NOMO-1 treated with DMSO at 0.1 percent for 48 hours (cell line): ENCODE data around the gene GRK5.

ENCODE experiments used
- DNase-seq: peaks from one replicate; lab custom pipeline; 2025; ENCODE audit not compliant: unreplicated experiment; lab: John Stamatoyannopoulos, UW

GRK5 gene

DNA sequence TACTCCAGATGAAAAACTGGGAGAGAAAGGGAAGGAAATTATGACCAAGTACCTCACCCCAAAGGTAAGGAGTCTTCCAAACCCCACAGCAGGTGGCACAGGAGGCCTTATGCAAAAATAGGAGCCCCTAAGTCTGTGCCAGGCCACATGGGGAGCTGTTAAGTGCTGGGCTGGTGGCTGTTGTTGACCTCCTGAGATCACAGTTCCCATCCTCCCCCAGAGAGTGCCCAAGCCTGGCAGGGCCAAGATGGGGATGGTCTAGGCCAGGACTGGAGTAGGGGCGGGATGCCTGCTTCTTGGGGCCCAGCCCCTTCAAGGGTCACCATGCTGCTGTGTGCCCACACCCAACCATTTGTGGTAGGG lies 189.3 kb downstream of the GRK5 start:
- DNase-seq = no peak

DNA sequence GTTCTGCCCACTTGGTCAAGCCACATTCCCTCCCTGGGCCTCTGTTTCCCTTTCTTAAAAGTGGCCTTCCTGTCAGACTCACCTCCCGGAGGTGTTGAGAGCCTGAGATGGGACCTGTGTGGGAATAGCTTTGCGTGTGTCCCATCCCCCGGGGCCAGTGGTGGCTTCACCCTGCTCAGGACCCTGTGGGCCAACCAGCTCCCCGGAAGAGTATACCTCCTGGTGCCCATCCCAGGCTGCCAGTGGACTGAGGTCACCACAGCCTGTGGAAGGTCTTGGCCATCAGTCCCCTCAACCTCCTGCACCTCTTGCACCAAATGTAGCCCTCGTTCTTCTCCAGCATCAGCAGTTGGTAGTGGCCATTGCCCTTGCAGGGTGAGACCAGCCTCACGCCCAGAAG lies 190.0 kb downstream of the GRK5 start:
- no peak for DNase-seq

GRCh38 chr10:119398996-119399395 lies 191.6 kb downstream of the GRK5 start:
- no peak for DNase-seq

GRCh38 chr10:119399466-119399865 lies 192.1 kb downstream of the GRK5 start:
- no peak for DNase-seq

DNA sequence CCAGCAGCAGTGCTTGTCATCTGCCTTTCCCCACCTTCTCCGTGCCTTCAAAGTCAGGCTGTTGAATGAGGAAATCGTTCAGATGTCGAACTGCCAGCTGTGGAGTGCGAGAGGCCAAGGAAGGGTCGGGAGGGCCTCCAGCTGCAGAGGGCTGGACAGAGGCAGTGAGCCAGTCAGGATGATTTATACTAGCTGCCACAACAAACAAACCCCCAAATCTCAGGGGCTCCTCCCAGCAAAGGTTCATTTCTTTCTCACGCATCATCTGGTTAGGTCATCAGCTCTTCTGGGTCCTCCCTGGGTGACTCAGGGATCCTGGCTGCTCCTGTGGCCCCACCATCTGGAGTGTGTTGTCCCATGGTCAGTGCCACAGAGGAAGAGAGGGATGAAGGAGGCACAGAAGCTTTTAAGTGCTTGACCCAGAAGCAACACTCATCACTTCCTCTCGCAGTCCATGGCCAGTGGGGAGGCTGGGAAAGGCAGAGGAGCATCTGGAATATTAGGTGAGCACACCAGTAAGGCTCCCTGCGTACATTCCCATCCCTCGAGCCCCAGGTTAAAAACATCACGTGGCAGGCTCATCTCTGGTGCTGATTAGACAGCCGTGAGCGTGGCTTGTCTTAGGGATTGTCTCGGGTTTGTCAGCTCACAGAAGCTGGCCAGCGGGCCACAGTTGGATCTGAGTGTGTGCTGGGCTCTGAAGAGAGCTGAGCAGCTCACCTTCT lies 194.5 kb downstream of the GRK5 start:
- peak; percentile 44 for DNase-seq

GRCh38 chr10:119403921-119404320 lies 196.6 kb downstream of the GRK5 start:
- peak; percentile 18 for DNase-seq

DNA sequence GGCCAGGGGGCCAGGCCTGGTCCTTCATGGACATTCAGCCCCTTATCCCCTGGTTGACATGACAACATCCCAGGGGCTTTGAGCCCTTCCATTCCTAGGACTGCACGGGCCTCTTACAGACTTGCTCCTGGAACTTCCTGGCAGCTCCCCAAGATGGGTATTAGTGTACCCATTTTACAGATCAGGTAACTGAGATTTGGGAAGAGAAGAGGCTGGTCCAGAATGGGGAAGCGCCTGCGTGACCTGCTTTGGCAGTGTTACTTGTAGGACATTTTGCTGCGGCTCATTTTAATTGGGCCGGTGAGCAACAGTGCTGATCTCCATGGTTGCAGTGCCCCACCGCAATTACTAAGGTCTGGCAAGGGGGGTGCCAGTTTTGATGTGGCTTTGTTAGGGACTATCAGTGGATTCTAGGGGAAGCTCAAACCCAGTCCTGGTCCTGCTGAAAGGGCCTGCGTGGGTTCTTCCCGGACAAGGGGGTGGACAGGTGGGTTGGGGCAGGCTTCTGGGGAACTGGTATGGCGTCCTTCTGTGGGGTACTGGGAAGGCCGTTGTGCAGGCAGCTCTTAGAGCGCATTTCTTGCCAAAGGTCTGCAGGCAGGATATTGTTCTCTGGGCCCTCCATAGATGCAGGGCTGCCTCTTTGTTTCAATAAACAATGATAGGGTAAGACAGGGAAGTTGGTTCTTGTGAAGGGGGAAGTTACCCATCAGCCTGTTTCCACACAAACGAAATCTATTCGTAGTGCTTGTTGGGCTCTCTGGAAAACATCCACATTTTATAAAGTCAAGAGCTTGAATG lies 197.5 kb downstream of the GRK5 start:
- peak; percentile 76 for DNase-seq

- no peak for DNase-seq
These were observed 198.1 kb downstream of the GRK5 start for GRCh38 chr10:119405520-119405807.

- DNase-seq = no peak
These were observed 198.8 kb downstream of the GRK5 start for GRCh38 chr10:119406137-119406536.

- peak; percentile 59 for DNase-seq
These were observed 199.4 kb downstream of the GRK5 start for GRCh38 chr10:119406601-119407253.

DNA sequence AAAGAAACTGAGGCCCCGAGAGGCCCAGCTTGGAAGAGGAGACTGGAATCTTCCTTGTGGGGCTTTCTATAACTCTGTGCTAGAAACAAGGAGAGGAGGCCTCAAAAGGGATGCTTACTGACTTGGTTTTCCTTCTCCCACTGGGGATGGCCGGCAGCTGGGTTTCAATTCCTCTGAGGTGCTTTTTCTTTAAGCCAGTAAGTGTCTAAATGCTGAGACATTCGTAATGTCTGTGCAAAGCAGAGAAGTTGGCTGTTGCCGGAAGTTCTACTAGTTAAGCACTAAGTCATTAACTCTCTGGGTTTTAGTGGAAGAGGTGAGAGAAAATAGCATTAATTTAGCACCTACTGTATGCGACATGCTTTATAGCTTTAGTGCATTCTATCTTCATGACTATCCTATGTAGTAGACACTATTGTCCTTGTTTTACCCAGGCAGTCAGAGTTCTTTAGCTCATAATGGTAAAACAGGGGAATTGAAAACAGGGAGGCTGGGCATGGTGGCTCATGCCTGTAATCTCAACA lies 199.9 kb downstream of the GRK5 start:
- peak; percentile 74 for DNase-seq

- DNase-seq = no peak
These were observed 200.7 kb downstream of the GRK5 start for GRCh38 chr10:119408072-119408471.

DNA sequence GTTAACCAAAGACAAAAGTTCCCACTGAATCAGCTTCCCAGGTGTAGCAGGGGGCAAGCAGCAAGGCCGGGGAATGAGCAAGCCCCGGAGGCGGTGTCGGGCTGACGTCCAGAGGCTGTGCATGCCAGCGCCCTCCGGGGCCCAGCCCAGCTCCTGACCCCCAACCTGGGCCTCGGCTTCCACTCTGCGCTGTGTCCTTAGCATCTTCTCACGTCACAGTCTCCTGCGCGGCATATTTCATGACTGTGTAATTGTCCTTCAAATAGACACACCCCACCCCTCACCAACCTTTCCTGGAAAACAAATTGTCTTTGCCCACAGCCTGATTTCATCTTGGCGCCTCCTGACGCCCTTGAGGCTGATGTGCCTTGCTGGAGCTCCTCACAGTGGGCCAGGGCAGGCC lies 201.6 kb downstream of the GRK5 start:
- DNase-seq = no peak

DNA sequence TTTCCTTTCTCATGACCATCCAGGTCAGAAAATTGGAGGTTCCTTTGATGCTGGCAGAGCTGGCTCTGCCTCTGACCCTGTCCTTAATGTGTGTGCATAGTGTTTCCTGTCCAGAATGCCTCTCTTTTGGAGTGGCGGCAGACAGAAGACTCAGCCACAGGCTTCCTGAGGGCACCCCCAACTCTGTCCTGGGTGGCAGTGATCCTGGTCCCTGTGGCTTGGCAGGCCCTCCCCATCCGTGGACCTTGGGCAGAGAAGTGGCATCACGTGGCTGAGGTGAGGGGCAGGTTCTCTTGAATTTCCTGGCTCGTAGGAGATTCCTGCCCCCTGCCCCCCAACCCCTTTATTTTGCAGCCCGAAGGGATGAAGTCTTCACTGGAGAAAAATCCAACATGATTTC lies 202.0 kb downstream of the GRK5 start:
- no peak for DNase-seq

- DNase-seq = no peak
These were observed 202.5 kb downstream of the GRK5 start for GRCh38 chr10:119409906-119410305.

DNA sequence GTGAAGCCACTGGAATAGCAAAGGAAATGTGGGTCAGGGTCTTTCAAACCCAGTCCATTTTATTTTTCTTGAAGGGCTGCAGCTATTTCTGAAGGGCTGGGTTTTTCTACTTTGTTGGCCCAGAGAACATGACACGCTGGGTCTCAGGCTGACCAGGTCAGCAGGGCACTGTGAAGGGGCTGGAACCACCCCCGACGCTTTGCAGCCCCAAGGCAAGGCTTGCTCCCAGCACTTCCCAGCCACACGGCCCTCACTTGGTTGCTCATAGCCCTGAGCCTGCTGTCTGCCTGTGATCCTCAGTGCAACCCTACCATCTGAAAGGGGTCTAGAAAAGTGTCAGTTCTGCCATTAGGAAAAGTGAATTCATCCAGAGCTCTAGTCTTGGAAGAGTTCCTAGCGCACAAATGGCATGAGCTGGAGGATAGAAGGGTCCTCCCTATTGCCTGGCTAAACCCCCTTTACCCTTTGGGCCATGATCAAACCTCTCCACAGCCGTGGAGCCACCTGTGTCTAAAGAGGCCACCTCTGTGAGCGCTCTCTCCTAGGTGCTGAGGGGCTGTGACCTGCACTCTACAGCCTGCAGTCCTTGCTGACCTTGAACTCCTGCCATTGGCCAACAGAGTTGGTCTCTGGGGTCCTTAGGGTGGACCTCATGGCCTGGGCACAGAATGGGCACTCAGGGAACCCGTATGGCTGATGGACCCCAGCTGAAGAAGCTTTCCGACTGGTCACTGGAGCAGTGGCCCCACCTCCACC lies 203.2 kb downstream of the GRK5 start:
- no peak for DNase-seq

DNA sequence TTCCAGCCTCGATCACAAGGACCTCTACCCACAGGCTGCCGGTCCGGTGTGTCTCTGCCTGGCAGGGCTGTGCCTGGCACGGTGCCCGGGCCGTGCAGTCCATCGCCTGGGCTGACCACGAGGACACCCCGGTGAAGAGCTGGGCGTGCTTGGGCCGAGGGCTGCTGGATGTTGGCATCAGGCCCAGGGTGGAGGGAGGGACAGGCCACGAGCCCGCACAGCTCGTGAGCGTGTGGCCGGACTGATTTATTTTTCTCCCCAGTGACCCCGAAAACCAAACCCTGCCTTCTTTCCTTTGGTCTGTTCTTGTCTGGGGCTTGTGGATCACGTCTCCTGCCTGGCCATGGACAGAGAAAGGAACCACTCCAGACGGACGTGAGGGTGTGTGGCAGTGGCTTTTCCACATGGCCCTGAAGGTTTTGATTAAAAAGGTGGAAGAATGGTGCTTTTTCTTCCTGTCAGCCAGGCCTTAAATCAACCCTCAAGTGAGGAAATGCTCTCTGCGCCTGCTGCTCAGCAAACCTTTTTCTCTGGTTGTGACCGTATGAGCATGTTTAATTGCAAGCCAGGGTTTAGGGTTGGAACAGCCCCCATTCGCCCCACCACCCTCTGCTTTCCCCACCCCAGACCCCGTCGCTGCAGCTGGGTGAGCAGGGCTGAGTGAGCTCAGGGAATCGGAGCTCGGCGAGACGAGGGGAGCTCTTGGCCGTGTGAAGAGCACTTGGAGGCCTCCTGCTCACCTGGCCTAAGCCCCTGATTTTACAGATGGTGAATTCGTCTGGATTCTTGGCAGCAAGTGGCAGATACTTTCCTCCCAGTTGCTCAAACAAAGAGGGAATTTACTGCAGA lies 205.1 kb downstream of the GRK5 start:
- DNase-seq = no peak

- DNase-seq = no peak
These were observed 205.7 kb downstream of the GRK5 start for GRCh38 chr10:119413093-119413453.

DNA sequence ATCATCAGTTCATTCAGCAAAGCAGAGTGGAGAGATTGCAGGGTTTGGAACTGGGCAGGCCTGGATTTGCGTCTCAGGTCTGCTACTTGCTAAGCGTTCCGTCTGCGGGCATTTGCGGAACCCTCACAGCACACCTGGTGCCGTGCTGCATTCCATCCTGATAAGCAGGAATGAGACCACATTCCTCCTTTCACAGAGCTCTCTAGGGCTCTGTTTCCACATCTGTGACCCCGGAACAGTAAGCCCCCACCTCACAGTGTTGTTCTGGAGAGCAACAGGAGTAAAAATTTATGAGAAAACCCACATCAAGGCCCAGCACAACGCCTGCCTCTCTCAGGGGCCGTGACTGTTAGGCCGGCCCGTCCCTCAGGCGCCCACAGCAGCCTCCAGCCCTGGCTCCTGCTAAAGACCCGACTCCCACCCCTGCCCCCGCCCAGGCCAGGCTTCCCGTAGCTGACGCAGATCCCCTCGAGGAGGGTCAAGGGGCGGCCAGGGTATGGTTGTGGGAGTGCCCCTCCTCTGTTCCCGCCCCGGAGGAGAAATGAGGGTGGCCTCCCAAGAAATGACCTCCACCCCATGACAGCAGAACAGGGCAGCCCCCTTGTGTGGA lies 206.2 kb downstream of the GRK5 start:
- no peak for DNase-seq

GRCh38 chr10:119414081-119414611 lies 206.8 kb downstream of the GRK5 start:
- no peak for DNase-seq
